Fibroblast of lung (primary cell): ENCODE data around the gene NTSR1.

ENCODE experiments used
- CTCF ChIP-seq, 2 donors: IDR thresholded peaks in 1 of 2; conservative IDR thresholded peaks in 1 of 2; 1 replicate in 1 of 2; 2 replicates in 1 of 2; pipeline ENCODE4 v1.5.1; 2011 to 2012; ENCODE audit warnings: low read length in 2 of 2, control low read depth in 1 of 2, inconsistent platforms in 1 of 2, low read depth in 1 of 2, mild to moderate bottlenecking in 1 of 2
- EZH2 ChIP-seq: IDR thresholded peaks from 2 replicates; pipeline ENCODE4 v1.5.1; 2012; ENCODE audit warnings: low read length, control low read depth, mild to moderate bottlenecking; ENCODE audit errors: missing control alignments

- TF ChIP-seq CTCF (conservative IDR thresholded peaks at IDR 0.05 in 1 of 2, IDR thresholded peaks at IDR 0.05 in 1 of 2; ENCODE audit: low read depth in 1 of 2, low read length in 2 of 2), result no peak
- TF ChIP-seq EZH2, result no peak
Observed at GRCh38 chr20:62734326-62734725, 25.7 kb downstream of the NTSR1 start.
